GM20000 (cell line): Measurements from ENCODE around the gene WFDC6.

Source experiments
- DNase-seq: peaks from one replicate; pipeline ENCODE4 v3.0.0; 2012; ENCODE audit warnings: low spot score
- CTCF ChIP-seq: IDR thresholded peaks from 2 replicates; pipeline ENCODE4 v1.5.1; 2012; ENCODE audit warnings: mild to moderate bottlenecking, control low read depth; ENCODE audit errors: extremely low read depth, missing control alignments

WFDC6 gene

GRCh38 chr20:45545754-45546453 is 6.6 kb upstream of the WFDC6 start:
- TF ChIP-seq CTCF, result no peak
- peak; percentile 10 for DNase-seq

GRCh38 chr20:45545351-45545750 is 6.1 kb upstream of the WFDC6 start:
- DNase-seq, result no peak
- no peak for TF ChIP-seq CTCF

GRCh38 chr20:45538209-45538799 is 978 bp downstream of the WFDC6 start:
- no peak for DNase-seq
- no peak for TF ChIP-seq CTCF

- no peak for TF ChIP-seq CTCF
- DNase-seq, result no peak
Measured at GRCh38 chr20:45527294-45527693, 12.0 kb downstream of the WFDC6 start.

- no peak for TF ChIP-seq CTCF
- DNase-seq, result no peak
Measured at GRCh38 chr20:45523821-45524220, 15.5 kb downstream of the WFDC6 start.

GRCh38 chr20:45518282-45518681 is 21.0 kb downstream of the WFDC6 start:
- no peak for DNase-seq
- TF ChIP-seq CTCF, result no peak

GRCh38 chr20:45515147-45515913 is 24.0 kb downstream of the WFDC6 start, which contains the start of gene SPINT3:
SPINT3 (minus strand) TSS chr20:45515622; CDS start chr20:45515608, 14 bp downstream.
- DNase-seq, result no peak
- TF ChIP-seq CTCF, result no peak
